Osteoblast (primary cell): ENCODE data around the gene TTC33. TPM values are rescaled to one million over a fixed set of nuclear protein-coding genes. Genes with fewer than 3 reads are reported as not detected.

ENCODE experiments used
- DNase-seq: peaks from one replicate; pipeline ENCODE4 v3.0.0; 2011; ENCODE audit warnings: low spot score, mixed read lengths; ENCODE audit not compliant: insufficient read length; ENCODE audit errors: missing footprints
- H2AFZ ChIP-seq: 2 replicates; pipeline ENCODE4 v1.6.0; 2011; ENCODE audit warnings: mild to moderate bottlenecking, low read length
- H3K27ac ChIP-seq: 2 replicates; pipeline ENCODE4 v1.5.1; 2011; ENCODE audit warnings: mild to moderate bottlenecking, low read depth, low read length, moderate library complexity
- H3K27me3 ChIP-seq: 2 replicates; pipeline ENCODE4 v1.6.0; 2012; ENCODE audit warnings: mild to moderate bottlenecking, control low read depth, inconsistent platforms, low read length, moderate library complexity; ENCODE audit not compliant: insufficient read depth
- H3K36me3 ChIP-seq: 2 replicates; pipeline ENCODE4 v1.5.1; 2011; ENCODE audit warnings: mild to moderate bottlenecking, low read length, control low read depth, moderate library complexity; ENCODE audit not compliant: insufficient read depth
- H3K4me1 ChIP-seq: 2 replicates; pipeline ENCODE4 v1.5.1; 2011; ENCODE audit warnings: mild to moderate bottlenecking, low read length, control low read depth, moderate library complexity; ENCODE audit not compliant: insufficient read depth
- H3K4me2 ChIP-seq: 2 replicates; pipeline ENCODE4 v1.6.0; 2011; ENCODE audit warnings: mild to moderate bottlenecking, low read length; ENCODE audit not compliant: insufficient read depth
- H3K4me3 ChIP-seq: fragments of 200-600 bp; sonication (generic); 3 replicates; pipeline ENCODE4 v1.5.1; 2012; ENCODE audit warnings: mild to moderate bottlenecking, low read length, inconsistent platforms; ENCODE audit not compliant: insufficient read depth
- H3K79me2 ChIP-seq: 2 replicates; pipeline ENCODE4 v1.6.0; 2012; ENCODE audit warnings: mild to moderate bottlenecking, low read length, control low read depth, inconsistent platforms; ENCODE audit not compliant: insufficient read depth
- H3K9me3 ChIP-seq: 2 replicates; pipeline ENCODE4 v1.5.1; 2011; ENCODE audit warnings: low read depth, low read length, control low read depth
- H4K20me1 ChIP-seq: 2 replicates; pipeline ENCODE4 v1.6.0; 2012; ENCODE audit warnings: mild to moderate bottlenecking, low read length, control low read depth; ENCODE audit not compliant: insufficient read depth
- total RNA-seq: library from RNA; depleted of rRNA; stranded (reverse); fragments of >200 nt; gene quantifications from 2 replicates; pipeline ENCODE4 v1.2.3, GENCODE V29; 2012
- TF ChIP-seq, protein P1 (sequence below): IDR thresholded peaks from 2 replicates; pipeline ENCODE4 v1.5.1; 2011; ENCODE audit warnings: mild to moderate bottlenecking, low read depth, low read length, moderate library complexity; ENCODE audit errors: extremely low read depth

The TTC33 gene
- 13.8 and 14.5 TPM in 2 replicates for total RNA-seq

- H4K20me1 ChIP-seq: peaks cover 3% of the 10 kb centered on the region
- TF ChIP-seq, protein P1, sequence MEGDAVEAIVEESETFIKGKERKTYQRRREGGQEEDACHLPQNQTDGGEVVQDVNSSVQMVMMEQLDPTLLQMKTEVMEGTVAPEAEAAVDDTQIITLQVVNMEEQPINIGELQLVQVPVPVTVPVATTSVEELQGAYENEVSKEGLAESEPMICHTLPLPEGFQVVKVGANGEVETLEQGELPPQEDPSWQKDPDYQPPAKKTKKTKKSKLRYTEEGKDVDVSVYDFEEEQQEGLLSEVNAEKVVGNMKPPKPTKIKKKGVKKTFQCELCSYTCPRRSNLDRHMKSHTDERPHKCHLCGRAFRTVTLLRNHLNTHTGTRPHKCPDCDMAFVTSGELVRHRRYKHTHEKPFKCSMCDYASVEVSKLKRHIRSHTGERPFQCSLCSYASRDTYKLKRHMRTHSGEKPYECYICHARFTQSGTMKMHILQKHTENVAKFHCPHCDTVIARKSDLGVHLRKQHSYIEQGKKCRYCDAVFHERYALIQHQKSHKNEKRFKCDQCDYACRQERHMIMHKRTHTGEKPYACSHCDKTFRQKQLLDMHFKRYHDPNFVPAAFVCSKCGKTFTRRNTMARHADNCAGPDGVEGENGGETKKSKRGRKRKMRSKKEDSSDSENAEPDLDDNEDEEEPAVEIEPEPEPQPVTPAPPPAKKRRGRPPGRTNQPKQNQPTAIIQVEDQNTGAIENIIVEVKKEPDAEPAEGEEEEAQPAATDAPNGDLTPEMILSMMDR: peak; percentile 49
- peak within 1 kb of the TSS; percentile 95 for H2AFZ ChIP-seq
- peak within 1 kb of the TSS; percentile 96 for H3K4me3 ChIP-seq
- DNase-seq: peak; percentile 97
- peaks cover 33% of the 10 kb centered on the region for H3K79me2 ChIP-seq
- H3K4me2 ChIP-seq: peak within 1 kb of the TSS; percentile 87
- H3K36me3 ChIP-seq: no peaks in the 10 kb centered on the region
- H3K4me1 ChIP-seq: peaks cover 9% of the 10 kb centered on the region
- peak within 1 kb of the TSS; percentile 72 for H3K27ac ChIP-seq
- H3K9me3 ChIP-seq: no peaks in the 10 kb centered on the region
- H3K27me3 ChIP-seq: no peaks in the 10 kb centered on the region
Observed at GRCh38 chr5:40755407-40756365, at the start of gene TTC33. Gene TTC33, minus strand, starts transcription at chr5:40755961. Its CDS starts 8,943 bp downstream, at chr5:40747018.

DNA sequence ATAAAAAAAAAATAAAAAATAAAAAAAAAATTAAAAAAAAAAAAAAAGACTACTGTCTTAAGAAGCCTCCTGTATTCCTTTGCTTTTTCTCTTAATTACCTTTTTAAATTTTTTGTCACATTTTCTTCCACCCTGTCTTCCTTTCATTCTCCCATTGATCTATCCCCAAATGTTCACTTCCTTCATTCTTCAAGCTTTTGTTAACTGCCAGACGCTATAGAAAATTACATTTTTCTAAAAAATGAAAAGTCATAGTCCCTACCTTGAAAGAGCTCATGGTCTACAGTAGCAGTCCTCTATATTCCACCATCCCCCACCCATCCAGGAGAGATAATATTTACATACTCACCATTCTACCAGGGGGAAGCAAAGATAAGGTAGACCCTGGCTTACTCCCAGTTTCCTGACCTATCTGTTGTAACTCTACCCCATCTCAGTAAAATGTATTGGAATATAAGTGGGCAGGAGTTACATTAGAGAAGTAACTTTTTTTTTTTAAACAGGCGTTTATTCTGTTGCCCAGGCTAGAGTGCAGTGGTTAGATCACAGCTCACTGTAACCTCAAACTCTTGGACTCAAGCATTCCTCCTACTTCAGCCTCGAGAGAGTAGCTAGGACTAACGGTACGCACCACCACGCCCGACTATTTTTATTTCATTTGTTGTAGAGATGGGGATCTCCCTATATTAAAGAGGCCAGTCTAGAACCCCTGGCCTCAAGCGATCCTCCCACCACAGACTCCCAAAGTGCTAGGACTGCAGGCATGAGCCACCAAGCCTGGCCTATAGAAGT lies 46.2 kb upstream of the TTC33 start:
- Histone ChIP-seq H3K79me2 (peaks cover 6% of the 10 kb centered on the region), H3K4me2 (no peak overlapping the region), H3K9me3 (no peaks in the 10 kb centered on the region), H4K20me1 (peaks cover 1% of the 10 kb centered on the region), H3K36me3 (no peaks in the 10 kb centered on the region), H3K4me3 (no peak overlapping the region), H2AFZ (no peak overlapping the region), H3K27me3 (no peaks in the 10 kb centered on the region), H3K27ac (no peak overlapping the region), H3K4me1 (peaks cover 8% of the 10 kb centered on the region)
- peak; percentile 18 for DNase-seq
- TF ChIP-seq, protein P1: no peak

DNA sequence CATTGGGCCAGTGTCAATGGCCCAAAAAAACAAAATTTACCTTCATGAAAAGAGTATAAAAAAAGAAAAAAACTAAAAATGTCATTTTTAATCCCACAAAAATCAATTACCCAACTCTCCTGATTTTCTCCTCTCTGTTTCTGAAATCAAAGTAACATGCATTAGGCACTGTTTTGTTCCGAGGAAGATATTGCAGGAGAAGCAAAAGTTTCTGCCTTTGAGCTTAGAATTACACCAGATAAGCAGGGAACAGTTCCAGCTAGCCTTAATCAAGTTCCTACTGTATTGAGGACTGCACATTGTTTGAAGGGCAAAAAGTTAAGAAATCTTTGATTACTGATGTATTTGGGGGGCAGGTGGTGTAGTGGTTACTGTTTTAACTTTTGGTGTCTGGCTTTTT lies 43.5 kb upstream of the TTC33 start:
- peak; percentile 22 for DNase-seq

More for the DNA sequence above, 43.5 kb upstream of the TTC33 start:
- Histone ChIP-seq H3K79me2 (peaks cover 33% of the 10 kb centered on the region), H3K27ac (no peak overlapping the region), H3K27me3 (no peaks in the 10 kb centered on the region), H4K20me1 (peaks cover 19% of the 10 kb centered on the region), H3K4me3 (no peak overlapping the region), H3K36me3 (peaks cover 3% of the 10 kb centered on the region), H2AFZ (no peak overlapping the region), H3K9me3 (no peaks in the 10 kb centered on the region), H3K4me1 (peaks cover 18% of the 10 kb centered on the region), H3K4me2 (peak overlapping the region; percentile 96)
- TF ChIP-seq, protein P1: no peak
